ENCODE measurements around the gene TMUB2. TPM values are rescaled to one million over a fixed set of nuclear protein-coding genes. Genes with fewer than 3 reads are reported as not detected.
"Not testable (repeated sequence)": the region's sequence is repeated elsewhere in the genome, so short reads cannot be mapped to it uniquely, and the experiment has no call there.

The TMUB2 gene
- total RNA-seq, 1 donor from 2014 or later: 18.7 TPM

DNA sequence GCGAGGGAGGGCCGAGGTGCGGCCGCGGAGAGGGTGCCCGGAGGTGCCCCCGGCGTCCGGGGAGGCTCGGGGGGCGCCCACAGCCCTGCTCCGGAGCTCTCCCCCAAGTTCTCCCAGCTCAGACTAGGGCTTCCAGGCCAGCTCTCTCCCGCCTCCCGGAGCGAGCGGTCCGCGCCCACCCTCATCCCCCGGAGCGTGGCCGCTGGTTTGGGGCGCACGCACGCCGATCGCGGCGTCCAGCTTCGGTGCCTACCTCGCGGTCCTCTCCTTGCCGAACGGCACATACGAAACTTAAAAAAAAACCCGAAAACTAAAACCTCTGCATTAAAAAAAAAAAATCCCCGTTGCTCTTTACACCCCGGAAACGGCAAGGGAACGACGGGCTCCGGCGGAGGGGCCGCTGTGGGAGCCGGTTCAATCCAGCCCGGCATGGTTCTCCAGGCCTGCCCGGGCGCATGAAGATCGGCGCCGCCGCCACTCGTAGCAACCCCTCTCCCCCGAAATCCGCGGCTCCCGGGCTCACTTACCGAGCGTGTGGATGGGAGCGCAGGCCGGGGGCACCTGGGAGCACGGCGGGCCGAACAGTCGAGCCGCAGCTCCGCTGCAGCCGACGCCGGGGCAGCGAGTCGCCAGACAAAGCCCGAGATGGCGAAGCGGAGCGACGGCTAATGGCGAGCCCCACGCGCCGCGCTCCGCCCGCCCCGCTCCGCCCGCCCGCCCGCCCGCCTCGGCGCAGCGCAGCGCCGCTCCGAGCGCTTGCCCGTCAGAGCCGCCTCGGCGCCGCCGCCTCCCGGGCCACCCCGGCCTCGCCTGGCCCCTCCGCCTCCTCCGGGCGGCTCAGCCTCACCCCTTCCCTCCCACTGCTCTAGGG is 33.7 kb downstream of the TMUB2 start:
- intact Hi-C loops (cut with micrococcal nuclease): loop anchor here (1.0 kb wide), 3 partner anchors 88 to 283 kb away; partner anchors contain the start of genes GPATCH8, RUNDC3A and SLC25A39
- peak overlapping the region; percentile 92 for H3K4me3 Mint-ChIP-seq
- H3K9me3 Mint-ChIP-seq: no peaks in the 10 kb centered on the region
- peaks cover 38% of the 10 kb centered on the region for H3K4me1 Mint-ChIP-seq (ENCODE audit: low read depth)
- H3K27ac Mint-ChIP-seq: peak overlapping the region; percentile 96
- H3K36me3 Mint-ChIP-seq (ENCODE audit: low read depth): peaks cover 21% of the 10 kb centered on the region
- peaks cover 2% of the 10 kb centered on the region for H3K27me3 Mint-ChIP-seq (ENCODE audit: insufficient read depth)
- peak; percentile 45 for DNase-seq (ENCODE audit: low spot score)

DNA sequence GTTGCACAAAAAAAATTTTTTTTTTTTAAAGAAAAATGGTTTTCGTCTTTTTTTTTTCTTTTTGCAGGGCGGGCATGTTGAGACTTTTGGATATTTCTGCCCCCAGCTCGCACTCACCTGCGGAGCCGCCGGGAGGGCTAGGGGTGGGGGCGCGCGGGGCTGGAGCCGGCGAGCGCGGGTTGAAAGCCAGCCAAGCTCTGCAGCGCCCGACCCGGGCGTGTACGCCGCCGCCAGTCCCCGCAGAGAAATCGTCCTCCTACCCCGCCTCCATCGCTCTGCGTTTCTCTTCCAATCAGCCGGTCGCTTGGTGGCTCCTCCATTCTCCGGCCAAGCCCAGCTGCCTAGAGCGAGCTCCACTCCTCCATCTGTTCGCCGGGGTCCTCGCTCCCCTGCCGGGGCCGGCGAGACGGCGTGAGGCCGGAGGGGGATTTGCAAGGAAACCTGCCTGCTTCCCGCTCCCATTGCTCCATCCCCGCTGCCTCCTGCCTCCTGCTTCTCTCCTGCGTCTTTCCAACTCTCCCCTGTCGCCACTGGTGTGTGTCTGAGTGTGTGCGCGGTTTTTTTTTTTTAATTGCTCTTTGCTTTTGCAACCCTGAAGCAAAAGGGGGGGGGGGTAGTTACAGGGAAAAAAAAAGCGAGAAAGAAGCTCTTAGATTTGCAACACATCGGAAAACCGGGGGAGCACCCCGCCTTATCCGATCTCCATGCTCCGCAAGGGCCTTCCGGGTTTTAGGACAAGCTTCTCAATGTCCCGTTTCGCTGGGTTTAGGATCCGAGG is 34.5 kb downstream of the TMUB2 start:
- Mint-ChIP-seq H3K36me3 (ENCODE audit: low read depth) (peaks cover 13% of the 10 kb centered on the region), H3K4me3 (peak overlapping the region; percentile 92), H3K4me1 (ENCODE audit: low read depth) (peaks cover 30% of the 10 kb centered on the region), H3K9me3 (no peaks in the 10 kb centered on the region), H3K27me3 (ENCODE audit: insufficient read depth) (peaks cover 2% of the 10 kb centered on the region), H3K27ac (peak overlapping the region; percentile 96)
- intact Hi-C loops (cut with micrococcal nuclease): loop anchor here (1.0 kb wide), 3 partner anchors 87 to 282 kb away; partner anchors contain the start of genes GPATCH8, RUNDC3A and SLC25A39
- peak; percentile 67 for DNase-seq (ENCODE audit: low spot score)

GRCh38 chr17:44221862-44222111 is 35.0 kb downstream of the TMUB2 start:
- Mint-ChIP-seq H3K9me3 (no peaks in the 10 kb centered on the region), H3K4me1 (ENCODE audit: low read depth) (peaks cover 25% of the 10 kb centered on the region), H3K36me3 (ENCODE audit: low read depth) (peaks cover 9% of the 10 kb centered on the region), H3K27me3 (ENCODE audit: insufficient read depth) (peaks cover 2% of the 10 kb centered on the region), H3K4me3 (peak overlapping the region; percentile 92), H3K27ac (peak overlapping the region; percentile 96)
- intact Hi-C loops (cut with micrococcal nuclease): loop anchor here (1.0 to 2.0 kb wide), 4 partner anchors 25 to 282 kb away; partner anchors contain the start of genes GPATCH8, RUNDC3A and SLC25A39
- DNase-seq (ENCODE audit: low spot score): no peak

DNA sequence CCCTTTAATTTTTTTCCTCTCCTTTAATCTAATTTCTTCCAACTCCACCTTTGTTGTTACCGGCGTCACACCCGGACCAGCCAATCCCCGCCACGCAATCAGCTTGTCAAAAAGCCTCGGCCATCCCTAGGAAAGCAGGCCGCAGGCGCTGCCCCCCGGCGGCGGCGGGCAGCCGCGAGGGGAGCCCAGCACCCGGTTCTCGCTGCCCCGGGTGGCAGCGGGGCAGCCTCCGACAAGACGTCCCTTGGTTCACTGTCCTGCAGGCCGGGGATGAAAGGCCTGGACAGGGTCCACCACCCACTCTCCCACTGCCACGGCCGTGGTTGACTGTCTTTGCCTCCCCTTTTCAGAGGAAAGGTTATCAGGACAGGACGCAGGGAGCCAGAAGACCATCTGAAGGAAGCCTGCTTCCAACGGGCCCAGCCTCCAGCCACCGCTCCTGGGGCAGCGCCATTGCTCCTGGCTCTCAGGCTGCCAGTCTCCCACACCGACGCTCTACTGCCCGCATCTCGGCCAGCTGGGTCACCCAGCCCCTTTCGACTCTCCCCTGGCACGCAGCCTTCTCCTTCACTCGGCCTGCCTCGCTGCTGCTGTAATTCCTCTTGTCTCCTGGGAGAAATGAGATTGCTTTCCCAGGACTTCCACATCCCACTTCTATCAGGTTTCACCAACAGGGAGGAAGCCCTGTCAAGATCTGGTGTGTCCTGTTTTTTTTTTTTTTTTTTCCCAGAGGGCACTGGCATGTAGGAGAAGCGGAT is 35.5 kb downstream of the TMUB2 start:
- H3K27ac Mint-ChIP-seq: peak overlapping the region; percentile 96
- peaks cover 5% of the 10 kb centered on the region for H3K36me3 Mint-ChIP-seq (ENCODE audit: low read depth)
- H3K27me3 Mint-ChIP-seq (ENCODE audit: insufficient read depth): peaks cover 2% of the 10 kb centered on the region
- intact Hi-C loops (cut with micrococcal nuclease): loop anchor here (2.0 kb wide), 1 partner anchor 25 kb away; no protein-coding TSS in a partner anchor
- peak; percentile 42 for DNase-seq (ENCODE audit: low spot score)
- H3K9me3 Mint-ChIP-seq: no peaks in the 10 kb centered on the region
- peak overlapping the region; percentile 92 for H3K4me3 Mint-ChIP-seq
- H3K4me1 Mint-ChIP-seq (ENCODE audit: low read depth): peaks cover 21% of the 10 kb centered on the region

GRCh38 chr17:44223541-44224071 is 36.8 kb downstream of the TMUB2 start:
- H3K27me3 Mint-ChIP-seq (ENCODE audit: insufficient read depth): peaks cover 2% of the 10 kb centered on the region
- H3K36me3 Mint-ChIP-seq (ENCODE audit: low read depth): peaks cover 1% of the 10 kb centered on the region
- no peak for DNase-seq (ENCODE audit: low spot score)
- H3K4me1 Mint-ChIP-seq (ENCODE audit: low read depth): peaks cover 16% of the 10 kb centered on the region
- H3K27ac Mint-ChIP-seq: no peak overlapping the region
- intact Hi-C loops (cut with micrococcal nuclease): loop anchor here (2.0 kb wide), 1 partner anchor 23 kb away; no protein-coding TSS in a partner anchor
- no peaks in the 10 kb centered on the region for H3K9me3 Mint-ChIP-seq
- H3K4me3 Mint-ChIP-seq: peak overlapping the region; percentile 26

- H3K27me3 Mint-ChIP-seq (ENCODE audit: insufficient read depth): peaks cover 4% of the 10 kb centered on the region
- H3K36me3 Mint-ChIP-seq (ENCODE audit: low read depth): no peaks in the 10 kb centered on the region
- no peaks in the 10 kb centered on the region for H3K9me3 Mint-ChIP-seq
- intact Hi-C loops (cut with micrococcal nuclease): no loop called here
- no peak overlapping the region for H3K27ac Mint-ChIP-seq
- H3K4me3 Mint-ChIP-seq: no peak overlapping the region
- DNase-seq (ENCODE audit: low spot score): no peak
- no peaks in the 10 kb centered on the region for H3K4me1 Mint-ChIP-seq (ENCODE audit: low read depth)
These were observed 42.3 kb downstream of the TMUB2 start for GRCh38 chr17:44229090-44229489.

GRCh38 chr17:44230140-44230539 is 43.4 kb downstream of the TMUB2 start:
- no peak overlapping the region for H3K27ac Mint-ChIP-seq
- peaks cover 6% of the 10 kb centered on the region for H3K27me3 Mint-ChIP-seq (ENCODE audit: insufficient read depth)
- H3K9me3 Mint-ChIP-seq: no peaks in the 10 kb centered on the region
- H3K36me3 Mint-ChIP-seq (ENCODE audit: low read depth): no peaks in the 10 kb centered on the region
- intact Hi-C loops (cut with micrococcal nuclease): no loop called here
- no peak overlapping the region for H3K4me3 Mint-ChIP-seq
- DNase-seq (ENCODE audit: low spot score): no peak
- peaks cover 5% of the 10 kb centered on the region for H3K4me1 Mint-ChIP-seq (ENCODE audit: low read depth)

- H3K9me3 Mint-ChIP-seq: no peaks in the 10 kb centered on the region
- DNase-seq (ENCODE audit: low spot score): no peak
- H3K27me3 Mint-ChIP-seq (ENCODE audit: insufficient read depth): peaks cover 10% of the 10 kb centered on the region
- peaks cover 7% of the 10 kb centered on the region for H3K4me1 Mint-ChIP-seq (ENCODE audit: low read depth)
- intact Hi-C loops (cut with micrococcal nuclease): no loop called here
- no peaks in the 10 kb centered on the region for H3K36me3 Mint-ChIP-seq (ENCODE audit: low read depth)
- H3K27ac Mint-ChIP-seq: no peak overlapping the region
- no peak overlapping the region for H3K4me3 Mint-ChIP-seq
These were observed 45.3 kb downstream of the TMUB2 start for GRCh38 chr17:44232061-44232460.

DNA sequence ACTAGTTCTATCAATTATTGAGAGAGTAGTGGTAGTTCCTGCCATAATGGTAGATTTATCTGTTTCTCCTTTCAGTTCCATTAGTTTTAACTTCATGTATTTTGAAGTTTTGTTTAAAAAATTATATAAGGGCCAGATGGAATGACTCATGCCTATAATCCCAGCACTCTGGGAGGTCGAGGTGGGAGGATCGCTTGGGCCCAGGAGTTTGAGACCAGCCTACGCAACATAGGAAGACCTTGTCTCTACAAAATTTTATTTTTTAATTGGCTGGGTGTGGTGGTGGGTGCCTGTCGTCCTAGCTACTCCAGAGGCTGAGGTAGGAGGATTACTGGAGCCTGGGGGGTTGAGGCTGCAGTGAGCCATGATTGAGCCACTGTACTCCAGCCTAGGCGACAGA is 46.8 kb downstream of the TMUB2 start:
- H3K27ac Mint-ChIP-seq: no peak overlapping the region
- H3K36me3 Mint-ChIP-seq (ENCODE audit: low read depth): no peaks in the 10 kb centered on the region
- intact Hi-C loops (cut with micrococcal nuclease): no loop called here
- H3K4me1 Mint-ChIP-seq (ENCODE audit: low read depth): peaks cover 7% of the 10 kb centered on the region
- no peak for DNase-seq (ENCODE audit: low spot score)
- H3K4me3 Mint-ChIP-seq: no peak overlapping the region
- H3K27me3 Mint-ChIP-seq (ENCODE audit: insufficient read depth): peaks cover 10% of the 10 kb centered on the region
- no peaks in the 10 kb centered on the region for H3K9me3 Mint-ChIP-seq

DNA sequence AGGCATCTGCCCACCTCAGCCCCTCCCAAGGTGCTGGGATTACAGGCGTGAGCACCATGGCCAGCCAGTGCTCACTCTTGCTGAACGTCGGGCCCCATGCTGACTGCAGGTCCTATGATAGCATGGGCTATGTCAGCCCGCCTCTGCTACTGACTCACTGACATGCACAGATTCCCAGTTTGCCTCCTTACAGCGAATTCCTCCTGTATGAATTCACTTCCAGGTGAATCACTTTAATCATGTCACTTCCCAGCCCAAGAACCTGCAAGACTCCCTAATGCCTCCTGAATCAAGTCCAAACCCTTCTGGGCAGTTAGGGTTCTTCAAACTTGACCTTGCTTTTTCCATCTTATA is 48.8 kb downstream of the TMUB2 start:
- H3K27me3 Mint-ChIP-seq (ENCODE audit: insufficient read depth): peaks cover 10% of the 10 kb centered on the region
- no peaks in the 10 kb centered on the region for H3K36me3 Mint-ChIP-seq (ENCODE audit: low read depth)
- peaks cover 7% of the 10 kb centered on the region for H3K4me1 Mint-ChIP-seq (ENCODE audit: low read depth)

GRCh38 chr17:44236444-44236991 is 49.7 kb downstream of the TMUB2 start:
- Mint-ChIP-seq H3K27ac (no peak overlapping the region), H3K9me3 (no peaks in the 10 kb centered on the region), H3K4me3 (no peak overlapping the region), H3K36me3 (ENCODE audit: low read depth) (no peaks in the 10 kb centered on the region), H3K27me3 (ENCODE audit: insufficient read depth) (peaks cover 10% of the 10 kb centered on the region), H3K4me1 (ENCODE audit: low read depth) (peaks cover 7% of the 10 kb centered on the region)
- DNase-seq (ENCODE audit: low spot score): no peak
- intact Hi-C loops (cut with micrococcal nuclease): no loop called here

More for the DNA sequence above, 48.8 kb downstream of the TMUB2 start:
- intact Hi-C loops (cut with micrococcal nuclease): no loop called here
- no peak for DNase-seq (ENCODE audit: low spot score)
- Mint-ChIP-seq H3K4me3 (no peak overlapping the region), H3K9me3 (no peaks in the 10 kb centered on the region), H3K27ac (no peak overlapping the region)

GRCh38 chr17:44237886-44238285 is 51.1 kb downstream of the TMUB2 start:
- H3K4me3 Mint-ChIP-seq; H3K36me3 Mint-ChIP-seq (ENCODE audit: low read depth); H3K9me3 Mint-ChIP-seq; intact Hi-C loops (cut with micrococcal nuclease); DNase-seq (ENCODE audit: low spot score); H3K4me1 Mint-ChIP-seq (ENCODE audit: low read depth); H3K27ac Mint-ChIP-seq; H3K27me3 Mint-ChIP-seq (ENCODE audit: insufficient read depth): not testable (repeated sequence)
